HG03460 (cell line): ENCODE measurements around the gene AGBL1.

Source experiments
- ATAC-seq: cut with Tn5 transposase; IDR thresholded peaks from one replicate; pipeline ENCODE4 v1.9.1; 2021; ENCODE audit not compliant: unreplicated experiment

AGBL1 gene

DNA sequence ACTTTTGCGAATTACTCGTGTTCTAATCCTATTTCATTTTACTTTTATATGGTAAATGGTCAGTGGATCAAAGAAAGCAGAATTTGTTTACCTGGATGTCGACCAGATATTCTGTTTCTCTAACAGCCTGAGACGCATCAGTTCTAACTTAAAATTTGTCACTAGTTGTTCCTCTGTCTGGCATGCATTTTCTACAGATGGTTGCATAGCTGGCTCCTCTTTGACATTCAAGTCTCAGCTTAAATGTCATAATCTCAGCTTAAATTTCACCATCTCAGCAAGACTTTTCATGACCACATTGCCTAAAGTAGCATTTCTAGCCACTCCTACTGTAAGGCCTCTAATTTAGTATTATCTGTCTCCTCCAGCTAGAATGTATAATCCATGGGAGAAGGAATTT, 609.3 kb downstream of the AGBL1 start:
- no peak for ATAC-seq

DNA sequence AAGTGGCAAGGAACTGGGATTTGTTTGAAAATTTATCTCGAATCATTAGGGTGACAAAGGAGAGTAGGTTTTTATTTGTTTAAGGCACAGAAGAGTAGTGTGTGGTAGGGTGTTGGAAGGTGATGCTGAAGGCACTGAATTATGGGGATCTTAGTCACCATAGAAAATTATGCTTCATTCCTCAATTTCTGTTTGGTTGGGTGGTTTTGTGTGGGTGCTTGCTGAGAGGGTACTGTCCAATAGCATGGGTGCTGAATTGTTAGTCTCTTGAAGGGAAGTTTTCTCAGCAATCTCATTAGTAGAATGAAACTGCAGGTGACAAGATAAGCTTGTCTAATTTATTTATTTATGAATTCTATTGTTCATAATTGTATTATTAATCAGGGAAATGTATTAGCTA, 610.9 kb downstream of the AGBL1 start:
- no peak for ATAC-seq

GRCh38 chr15:86691091-86691663, 611.5 kb downstream of the AGBL1 start:
- ATAC-seq: no peak

DNA sequence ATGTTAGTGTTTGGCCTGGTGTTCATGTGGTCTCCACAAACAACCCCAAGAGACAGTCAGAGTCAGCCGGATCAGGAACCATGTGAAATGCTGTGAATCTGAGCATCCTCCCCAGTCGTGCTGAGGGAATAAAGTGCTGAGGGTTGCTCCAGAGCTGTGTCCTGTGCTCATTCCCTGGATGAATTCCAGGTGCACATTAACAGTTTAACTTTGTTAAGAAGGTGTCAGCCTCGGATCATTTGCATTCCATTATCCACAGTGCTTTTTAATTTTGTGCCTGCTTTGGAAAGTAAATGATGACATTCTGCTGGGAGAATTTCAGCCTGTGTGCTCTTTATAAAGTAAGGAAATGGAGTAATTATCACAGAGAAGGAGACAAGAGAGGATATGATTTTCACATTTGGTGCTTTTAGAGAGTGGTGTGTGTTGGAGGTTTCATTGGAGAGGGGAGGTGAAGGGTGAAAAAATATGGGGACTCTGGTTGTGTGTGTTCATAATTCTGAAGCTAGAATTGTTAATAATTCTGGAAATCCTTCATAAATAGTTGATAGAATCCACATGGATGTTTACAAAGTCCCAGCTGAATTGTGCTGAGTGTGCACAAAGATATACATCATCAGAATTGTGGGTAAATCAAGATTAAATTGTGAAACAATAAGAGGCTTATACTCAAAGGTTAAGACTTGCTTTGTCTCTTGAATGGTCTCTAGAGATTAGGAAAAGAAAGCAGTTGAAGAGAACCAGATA, 621.4 kb downstream of the AGBL1 start:
- ATAC-seq: no peak

GRCh38 chr15:86701611-86701963, 621.9 kb downstream of the AGBL1 start:
- no peak for ATAC-seq

- ATAC-seq: no peak
These were observed 627.1 kb downstream of the AGBL1 start for GRCh38 chr15:86706813-86707212.

DNA sequence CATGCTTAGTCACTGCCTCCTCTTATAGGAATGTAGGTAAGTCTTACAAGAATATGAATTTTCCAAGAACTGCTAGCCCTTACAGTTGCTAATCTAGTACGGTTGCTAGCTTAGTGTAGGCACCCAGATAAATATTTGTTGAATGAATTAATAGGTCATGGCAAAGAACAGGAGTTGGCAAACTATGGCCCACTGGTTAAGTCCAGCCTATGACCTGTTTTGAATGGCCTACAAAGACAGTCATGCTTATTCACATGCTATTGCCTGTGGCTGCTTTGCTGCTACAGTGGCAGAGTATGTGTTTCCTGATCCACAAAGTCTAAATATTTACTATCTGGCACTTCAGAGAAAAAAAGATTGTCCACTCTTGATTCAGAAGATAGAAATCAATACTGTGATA, 631.8 kb downstream of the AGBL1 start:
- ATAC-seq: no peak

- ATAC-seq: no peak
These were observed 634.6 kb downstream of the AGBL1 start for GRCh38 chr15:86714241-86714640.

- ATAC-seq: no peak
These were observed 646.0 kb downstream of the AGBL1 start for GRCh38 chr15:86725628-86726027.

DNA sequence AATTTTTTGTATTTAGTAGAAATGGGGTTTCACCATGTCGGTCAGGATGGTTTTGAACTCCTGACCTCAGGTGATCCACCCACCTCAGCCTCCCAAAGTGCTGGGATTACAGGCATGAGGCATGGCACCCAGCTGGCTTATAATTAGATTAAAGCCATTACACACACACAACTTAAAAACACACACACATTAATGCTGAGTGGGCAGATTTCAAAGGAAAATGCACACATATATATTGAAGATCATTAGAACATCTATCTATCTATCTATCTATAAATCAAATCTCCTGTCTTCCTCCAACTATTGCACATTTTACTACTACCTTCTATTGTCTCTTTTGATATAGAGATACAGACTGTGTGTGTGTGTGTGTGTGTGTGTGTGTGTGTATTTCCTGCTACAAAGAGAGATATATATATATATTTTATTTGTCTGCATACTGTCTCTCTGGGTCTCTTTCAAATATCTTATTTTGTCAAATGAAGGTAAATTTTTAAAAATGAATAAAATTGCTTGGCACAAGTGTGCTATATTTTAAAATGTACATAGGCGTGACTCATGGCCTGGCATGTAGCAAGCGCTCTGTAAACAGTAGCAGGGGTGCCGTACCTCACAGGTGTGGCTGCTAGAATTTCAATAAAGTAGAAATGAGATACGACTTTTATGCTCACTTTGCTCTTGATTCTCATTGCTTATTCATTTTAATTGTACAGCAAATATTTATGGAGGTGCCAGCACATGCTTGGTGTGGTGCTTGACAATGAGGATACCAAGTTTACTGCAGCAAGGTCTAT, 655.8 kb downstream of the AGBL1 start:
- no peak for ATAC-seq

DNA sequence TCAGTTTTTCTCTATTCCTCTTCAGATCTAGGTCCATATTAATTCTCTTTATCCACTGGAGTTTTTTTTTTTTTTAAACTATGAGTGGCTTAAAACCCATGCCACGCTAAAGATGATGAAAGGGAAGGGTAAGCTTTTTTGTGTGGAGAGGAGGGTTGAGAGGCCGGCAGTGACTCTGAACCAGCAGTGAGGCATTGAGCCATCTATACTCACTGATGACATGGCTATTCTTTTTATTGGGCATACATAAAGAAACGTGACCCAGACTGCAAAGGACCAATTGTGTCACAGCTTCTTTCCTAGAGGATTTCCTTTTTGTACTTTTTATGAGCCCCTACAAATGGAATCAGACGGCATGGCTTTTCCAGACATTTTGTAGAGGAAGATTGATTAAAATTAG, 662.2 kb downstream of the AGBL1 start:
- ATAC-seq: no peak

GRCh38 chr15:86743283-86743903, 663.7 kb downstream of the AGBL1 start:
- ATAC-seq: no peak

DNA sequence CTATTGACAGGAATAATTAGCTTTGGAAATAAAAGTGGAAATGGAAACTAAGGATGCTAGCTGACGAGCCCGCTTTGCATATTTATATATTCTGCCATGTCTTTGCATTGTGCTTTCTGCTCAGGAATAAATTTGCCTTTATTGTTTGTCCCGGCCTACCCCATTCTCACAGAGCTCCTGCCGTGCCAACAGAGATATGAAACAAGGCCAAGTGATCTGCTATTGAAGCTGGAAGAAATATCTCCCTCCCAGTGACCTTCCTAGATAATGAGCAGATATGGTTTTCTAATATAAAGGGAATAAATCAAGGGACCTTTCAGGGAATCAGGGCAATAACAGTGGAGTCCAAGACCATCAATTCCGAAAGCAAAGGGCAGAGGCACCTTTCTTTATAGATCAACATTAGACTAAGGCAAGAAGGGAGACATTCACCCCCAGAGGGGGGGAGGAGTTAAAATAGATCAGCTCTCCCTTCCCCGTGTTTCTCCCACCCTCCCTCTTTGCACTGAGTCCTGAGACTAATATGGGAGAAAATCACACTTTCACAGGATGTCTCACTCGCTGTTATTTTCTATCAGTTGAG, 664.6 kb downstream of the AGBL1 start:
- no peak for ATAC-seq

DNA sequence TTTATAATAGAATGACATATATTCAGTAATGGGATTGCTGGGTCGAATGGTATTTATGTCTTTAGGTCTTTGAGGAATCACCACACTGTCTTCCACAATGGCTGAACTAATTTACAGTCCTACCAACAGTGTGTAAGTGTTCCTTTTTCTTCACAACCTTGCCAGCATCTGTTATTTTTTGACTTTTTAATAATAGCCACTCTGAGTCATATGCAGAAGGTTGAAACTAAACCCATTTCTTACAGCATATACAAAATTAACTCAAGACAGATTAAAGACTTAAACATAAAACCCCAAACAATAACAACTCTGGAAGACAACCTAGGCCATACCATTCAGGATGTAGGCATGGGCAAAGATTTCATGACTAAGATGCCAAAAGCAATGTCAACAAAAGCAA, 671.4 kb downstream of the AGBL1 start:
- ATAC-seq: no peak

- ATAC-seq: no peak
These were observed 675.2 kb downstream of the AGBL1 start for GRCh38 chr15:86754846-86755245.

DNA sequence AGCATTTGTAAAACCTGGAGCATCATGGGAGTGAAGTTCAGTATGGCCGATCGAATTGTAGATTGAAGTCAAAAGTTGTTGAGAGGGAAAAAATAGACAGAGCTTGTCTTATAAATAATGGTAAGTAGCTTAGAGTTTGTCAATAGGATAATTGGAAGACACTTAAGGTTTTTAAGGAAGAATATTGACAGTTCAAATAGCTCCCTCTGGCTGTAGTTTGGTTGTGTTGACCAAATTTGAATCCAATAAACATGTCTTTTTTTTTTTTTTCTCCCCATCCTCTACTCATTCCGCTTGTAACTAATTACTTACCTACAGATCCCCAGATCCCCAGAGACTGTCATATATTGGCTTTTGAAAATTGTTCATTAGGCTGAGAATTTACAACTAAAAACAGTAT, 677.0 kb downstream of the AGBL1 start:
- ATAC-seq: no peak

DNA sequence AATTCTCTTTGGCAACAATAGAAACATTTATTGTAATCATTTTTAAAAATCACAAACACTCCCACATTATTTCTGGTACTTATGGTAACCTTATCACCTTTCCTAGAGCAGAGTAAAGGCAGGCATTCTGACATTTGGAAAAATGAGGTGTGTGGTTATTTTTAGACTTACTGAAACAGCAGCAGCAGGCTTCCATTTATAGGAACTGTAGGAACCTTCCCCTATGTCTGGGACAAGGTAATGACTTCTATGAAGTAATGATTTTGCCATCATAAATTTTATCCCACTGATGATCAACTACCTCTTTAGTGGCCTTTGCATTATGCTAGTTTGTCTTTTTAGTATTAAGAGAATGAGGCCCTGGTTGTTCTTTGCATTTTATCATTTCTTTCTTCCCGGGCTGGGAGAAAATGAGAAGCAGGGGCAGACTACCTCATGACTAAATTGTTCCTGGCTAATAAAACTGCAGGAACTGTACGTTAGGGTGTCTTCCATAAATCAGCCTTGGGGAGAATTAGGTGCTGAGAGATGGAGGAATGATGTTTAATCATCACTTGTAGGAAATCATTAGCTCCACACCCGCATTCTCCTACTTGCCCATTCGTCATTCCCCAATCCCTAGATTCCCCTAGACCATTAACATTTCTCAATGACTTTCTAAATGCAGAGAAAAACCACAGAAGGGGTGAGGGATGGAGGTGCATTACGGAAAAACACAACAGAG, 680.3 kb downstream of the AGBL1 start:
- ATAC-seq: no peak

- ATAC-seq: no peak
These were observed 683.2 kb downstream of the AGBL1 start for GRCh38 chr15:86762874-86763273.

- no peak for ATAC-seq
These were observed 684.4 kb downstream of the AGBL1 start for GRCh38 chr15:86764021-86764420.

DNA sequence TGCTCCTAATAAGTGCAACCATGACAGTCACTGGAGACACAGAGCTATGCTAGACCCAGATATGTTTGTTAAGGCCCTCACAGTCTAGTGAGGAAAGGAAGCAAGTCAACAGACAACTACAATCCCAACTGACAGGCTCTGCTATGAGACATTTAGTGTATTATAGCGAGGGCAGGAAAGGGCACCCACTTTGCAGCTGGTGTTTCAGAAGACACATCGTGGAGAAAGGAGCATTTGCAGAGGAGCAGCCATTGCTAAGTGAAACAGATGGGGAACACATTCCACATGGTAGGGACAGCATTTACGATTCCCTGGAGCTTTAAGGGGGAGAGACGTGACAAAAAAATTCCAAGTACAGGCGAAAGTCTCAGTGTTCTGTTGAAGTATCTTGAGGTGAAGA, 685.6 kb downstream of the AGBL1 start:
- no peak for ATAC-seq
